Loucy (cell line): ENCODE data around the gene MAPRE2.

Experiments used
- CTCF ChIP-seq: fragments of 200-600 bp; sonication (generic); conservative IDR thresholded peaks from 2 replicates; pipeline ENCODE4 v1.5.1; 2014; ENCODE audit warnings: mild to moderate bottlenecking, antibody characterized with exemption, low read length
- EZH2phosphoT487 ChIP-seq: fragments of 200-600 bp; IDR thresholded peaks from 2 replicates; pipeline ENCODE4 v1.6.1; 2018; ENCODE audit warnings: antibody characterized with exemption, mild to moderate bottlenecking, moderate library complexity, borderline replicate concordance

- TF ChIP-seq CTCF (no peak), EZH2phosphoT487 (no peak)
Observed at GRCh38 chr18:35050705-35051195, 9.5 kb downstream of the MAPRE2 start.
